Measurements from ENCODE around the gene ASH1L. TPM values are rescaled to one million over a fixed set of nuclear protein-coding genes. Genes with fewer than 3 reads are reported as not detected.

The ASH1L gene
- total RNA-seq, 1 experiment from 2014 or later, result 36.0 TPM

GRCh38 chr1:155300024-155300423 is 262.6 kb downstream of the ASH1L start:
- POLR2A ChIA-PET (ENCODE audit: unreplicated experiment), result no interaction called here
- intact Hi-C loops (cut with micrococcal nuclease; ENCODE audit: unreplicated experiment), result no loop called here
- Histone ChIP-seq H3K79me2 (ENCODE audit: low read depth) (no peaks in the 10 kb centered on the region), H3K4me3 (no peak overlapping the region), H3K36me3 (ENCODE audit: low read depth) (no peaks in the 10 kb centered on the region), H3K9me2 (ENCODE audit: insufficient read depth) (no peaks in the 10 kb centered on the region), H3K27ac (no peak overlapping the region), H4K20me1 (ENCODE audit: insufficient read depth) (no peaks in the 10 kb centered on the region), H3K9me3 (ENCODE audit: insufficient read depth, low read depth) (no peaks in the 10 kb centered on the region), H3K4me1 (replicated peaks; ENCODE audit: insufficient read depth) (no peaks in the 10 kb centered on the region), H2AFZ (no peak overlapping the region), H3K4me2 (no peak overlapping the region), H3K27me3 (ENCODE audit: insufficient read depth, low read depth) (no peaks in the 10 kb centered on the region), H3F3A (ENCODE audit: insufficient read depth, low read depth) (no peaks in the 10 kb centered on the region)
- CTCF ChIA-PET, result no interaction called here
- TF ChIP-seq, protein P1, sequence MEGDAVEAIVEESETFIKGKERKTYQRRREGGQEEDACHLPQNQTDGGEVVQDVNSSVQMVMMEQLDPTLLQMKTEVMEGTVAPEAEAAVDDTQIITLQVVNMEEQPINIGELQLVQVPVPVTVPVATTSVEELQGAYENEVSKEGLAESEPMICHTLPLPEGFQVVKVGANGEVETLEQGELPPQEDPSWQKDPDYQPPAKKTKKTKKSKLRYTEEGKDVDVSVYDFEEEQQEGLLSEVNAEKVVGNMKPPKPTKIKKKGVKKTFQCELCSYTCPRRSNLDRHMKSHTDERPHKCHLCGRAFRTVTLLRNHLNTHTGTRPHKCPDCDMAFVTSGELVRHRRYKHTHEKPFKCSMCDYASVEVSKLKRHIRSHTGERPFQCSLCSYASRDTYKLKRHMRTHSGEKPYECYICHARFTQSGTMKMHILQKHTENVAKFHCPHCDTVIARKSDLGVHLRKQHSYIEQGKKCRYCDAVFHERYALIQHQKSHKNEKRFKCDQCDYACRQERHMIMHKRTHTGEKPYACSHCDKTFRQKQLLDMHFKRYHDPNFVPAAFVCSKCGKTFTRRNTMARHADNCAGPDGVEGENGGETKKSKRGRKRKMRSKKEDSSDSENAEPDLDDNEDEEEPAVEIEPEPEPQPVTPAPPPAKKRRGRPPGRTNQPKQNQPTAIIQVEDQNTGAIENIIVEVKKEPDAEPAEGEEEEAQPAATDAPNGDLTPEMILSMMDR (conservative IDR thresholded peaks at IDR 0.05), result no peak
- TF ChIP-seq EZH2 (IDR thresholded peaks at IDR 0.05; ENCODE audit: low read depth), result no peak
- DNase-seq, result no peak
- no TSS peak for BruUV-seq (replicated peaks)

GRCh38 chr1:155297384-155297783 is 265.2 kb downstream of the ASH1L start:
- CTCF ChIA-PET, result no interaction called here
- Histone ChIP-seq H3K36me3 (ENCODE audit: low read depth) (no peaks in the 10 kb centered on the region), H4K20me1 (ENCODE audit: insufficient read depth) (no peaks in the 10 kb centered on the region), H3K27me3 (ENCODE audit: insufficient read depth, low read depth) (no peaks in the 10 kb centered on the region), H3K9me2 (ENCODE audit: insufficient read depth) (no peaks in the 10 kb centered on the region), H3K27ac (no peak overlapping the region), H2AFZ (no peak overlapping the region), H3K4me1 (replicated peaks; ENCODE audit: insufficient read depth) (no peaks in the 10 kb centered on the region), H3K79me2 (ENCODE audit: low read depth) (no peaks in the 10 kb centered on the region), H3K9me3 (ENCODE audit: insufficient read depth, low read depth) (no peaks in the 10 kb centered on the region), H3K4me2 (no peak overlapping the region), H3F3A (ENCODE audit: insufficient read depth, low read depth) (no peaks in the 10 kb centered on the region), H3K4me3 (no peak overlapping the region)
- TF ChIP-seq, protein P1 (conservative IDR thresholded peaks at IDR 0.05), result no peak
- TF ChIP-seq EZH2 (IDR thresholded peaks at IDR 0.05; ENCODE audit: low read depth), result no peak
- BruUV-seq (replicated peaks), result no TSS peak
- intact Hi-C loops (cut with micrococcal nuclease; ENCODE audit: unreplicated experiment), result no loop called here
- DNase-seq, result no peak
- POLR2A ChIA-PET (ENCODE audit: unreplicated experiment), result interaction anchor here (0.5 kb wide), 1 partner anchor 559 kb away, joined by 10 read pairs; no protein-coding TSS in a partner anchor

- intact Hi-C loops (cut with micrococcal nuclease; ENCODE audit: unreplicated experiment), result no loop called here
- no peaks in the 10 kb centered on the region for H4K20me1 ChIP-seq (ENCODE audit: insufficient read depth)
- no peak overlapping the region for H3K4me2 ChIP-seq
- no peaks in the 10 kb centered on the region for H3K36me3 ChIP-seq (ENCODE audit: low read depth)
- CTCF ChIA-PET, result no interaction called here
- no peak overlapping the region for H2AFZ ChIP-seq
- H3K9me2 ChIP-seq (ENCODE audit: insufficient read depth), result no peaks in the 10 kb centered on the region
- TF ChIP-seq, protein P1 (conservative IDR thresholded peaks at IDR 0.05), result no peak
- no peak for TF ChIP-seq EZH2 (IDR thresholded peaks at IDR 0.05; ENCODE audit: low read depth)
- no peaks in the 10 kb centered on the region for H3K79me2 ChIP-seq (ENCODE audit: low read depth)
- no peaks in the 10 kb centered on the region for H3K27me3 ChIP-seq (ENCODE audit: insufficient read depth, low read depth)
- DNase-seq, result no peak
- no peaks in the 10 kb centered on the region for H3K4me1 ChIP-seq (replicated peaks; ENCODE audit: insufficient read depth)
- no peak overlapping the region for H3K27ac ChIP-seq
- no TSS peak for BruUV-seq (replicated peaks)
- H3F3A ChIP-seq (ENCODE audit: insufficient read depth, low read depth), result no peaks in the 10 kb centered on the region
- H3K4me3 ChIP-seq, result no peak overlapping the region
- no peaks in the 10 kb centered on the region for H3K9me3 ChIP-seq (ENCODE audit: insufficient read depth, low read depth)
- POLR2A ChIA-PET (ENCODE audit: unreplicated experiment), result no interaction called here
Measured at GRCh38 chr1:155296661-155297060, 265.9 kb downstream of the ASH1L start.

Data from PC-9 (cell line).